Activated T-helper 1 cell treated with anti-CD3 and anti-CD28 coated beads, Interleukin-12 subunit alpha, Interleukin-12 subunit beta, Interleukin-2, Interleukin-4 antibody, amounts not matched to agents 30 ng/mL and 10 ng/mL and 1 ng/mL, durations not matched to agents 14 hours and 24 hours and 36 hours (primary cell): ENCODE data around the gene ANK3. TPM values are rescaled to one million over a fixed set of nuclear protein-coding genes. Genes with fewer than 3 reads are reported as not detected.

Experiments used
- DNase-seq: peaks from one replicate; pipeline ENCODE4 v3.0.0; 2021; ENCODE audit warnings: low spot score
- H3K27ac Mint-ChIP-seq: one replicate; pipeline ENCODE4 v1.8.0; 2021; ENCODE audit warnings: mild to moderate bottlenecking, mixed read lengths
- H3K27me3 Mint-ChIP-seq: one replicate; pipeline ENCODE4 v1.8.0; 2022; ENCODE audit warnings: mild to moderate bottlenecking, moderate library complexity, mixed read lengths; ENCODE audit not compliant: insufficient read depth
- H3K36me3 Mint-ChIP-seq: one replicate; pipeline ENCODE4 v1.8.0; 2021; ENCODE audit warnings: low read depth, mixed read lengths
- H3K4me1 Mint-ChIP-seq: one replicate; pipeline ENCODE4 v1.8.0; 2021; ENCODE audit warnings: low read depth, mixed read lengths
- H3K4me3 Mint-ChIP-seq: one replicate; pipeline ENCODE4 v1.8.0; 2021; ENCODE audit warnings: mild to moderate bottlenecking, moderate library complexity, mixed read lengths
- H3K9me3 Mint-ChIP-seq: one replicate; pipeline ENCODE4 v1.8.0; 2021; ENCODE audit warnings: mixed read lengths
- intact Hi-C: fragments of 100-400 bp; cut with micrococcal nuclease; formaldehyde crosslinking; loops from one replicate; pipeline ENCODE4 v1.15.1; 2024
- total RNA-seq: library from RNA; stranded (reverse); gene quantifications from 2 replicates; pipeline ENCODE4 v1.2.3, GENCODE V29; 2022

The ANK3 gene
- total RNA-seq, 1 donor from 2014 or later = 26.8 TPM

GRCh38 chr10:60171436-60172013 is 218.2 kb downstream of the ANK3 start:
- H3K4me1 Mint-ChIP-seq = no peaks in the 10 kb centered on the region
- H3K9me3 Mint-ChIP-seq = no peaks in the 10 kb centered on the region
- peaks cover 20% of the 10 kb centered on the region for H3K36me3 Mint-ChIP-seq
- no peak for DNase-seq
- H3K27me3 Mint-ChIP-seq = no peaks in the 10 kb centered on the region
- no peak overlapping the region for H3K27ac Mint-ChIP-seq
- intact Hi-C loops = no loop called here
- no peak overlapping the region for H3K4me3 Mint-ChIP-seq

DNA sequence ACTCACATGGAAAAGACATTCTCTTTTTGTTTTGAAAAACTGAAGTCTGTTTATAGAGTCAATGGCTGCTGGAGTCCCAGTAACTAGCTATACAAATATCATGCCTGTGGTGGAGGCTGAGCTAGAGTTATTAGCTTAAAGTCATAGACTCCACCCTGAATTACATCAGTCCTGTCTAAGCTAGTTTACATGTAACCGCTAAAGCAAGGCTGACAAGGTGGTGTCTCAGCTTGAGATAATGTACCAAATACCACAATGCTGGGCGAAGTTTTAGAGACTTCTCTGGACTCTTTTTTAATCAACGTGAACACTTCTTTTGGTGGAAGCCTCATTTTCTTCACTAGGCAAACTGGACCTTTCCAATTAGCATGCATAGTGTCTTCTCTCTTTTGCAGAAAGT is 219.4 kb downstream of the ANK3 start:
- no peaks in the 10 kb centered on the region for H3K9me3 Mint-ChIP-seq
- peaks cover 23% of the 10 kb centered on the region for H3K36me3 Mint-ChIP-seq
- no peak overlapping the region for H3K27ac Mint-ChIP-seq
- no peaks in the 10 kb centered on the region for H3K27me3 Mint-ChIP-seq
- H3K4me3 Mint-ChIP-seq = no peak overlapping the region
- no peaks in the 10 kb centered on the region for H3K4me1 Mint-ChIP-seq
- no peak for DNase-seq
- intact Hi-C loops = no loop called here

- no peak for DNase-seq
- Mint-ChIP-seq H3K9me3 (no peaks in the 10 kb centered on the region), H3K27me3 (no peaks in the 10 kb centered on the region), H3K27ac (no peak overlapping the region), H3K36me3 (peaks cover 20% of the 10 kb centered on the region), H3K4me3 (no peak overlapping the region), H3K4me1 (no peaks in the 10 kb centered on the region)
- intact Hi-C loops = no loop called here
Measured at GRCh38 chr10:60169111-60169510, 220.6 kb downstream of the ANK3 start.

DNA sequence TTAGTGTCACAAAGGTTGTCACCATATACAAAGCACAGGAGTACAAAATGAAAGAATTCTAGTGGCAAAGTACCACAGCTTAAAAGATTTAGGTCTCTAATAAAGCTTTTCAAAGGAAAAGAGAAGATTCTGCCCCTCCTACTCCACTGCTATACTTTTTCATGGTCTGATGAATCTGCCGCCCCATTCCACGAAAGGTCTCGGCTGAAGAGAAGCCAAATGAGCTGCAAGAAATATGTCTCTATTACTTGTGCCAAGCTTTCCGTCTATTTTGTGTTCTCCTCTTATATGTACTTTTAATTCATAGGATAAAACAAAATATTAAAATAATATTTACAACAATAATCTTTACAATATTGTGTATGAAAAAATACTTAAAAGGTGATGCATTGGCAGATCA is 222.6 kb downstream of the ANK3 start:
- no peak for DNase-seq
- H3K4me1 Mint-ChIP-seq = no peaks in the 10 kb centered on the region
- H3K9me3 Mint-ChIP-seq = no peaks in the 10 kb centered on the region
- intact Hi-C loops = no loop called here
- no peak overlapping the region for H3K4me3 Mint-ChIP-seq
- no peak overlapping the region for H3K27ac Mint-ChIP-seq
- H3K27me3 Mint-ChIP-seq = no peaks in the 10 kb centered on the region
- peaks cover 20% of the 10 kb centered on the region for H3K36me3 Mint-ChIP-seq

- no peaks in the 10 kb centered on the region for H3K9me3 Mint-ChIP-seq
- H3K4me3 Mint-ChIP-seq = no peak overlapping the region
- intact Hi-C loops = no loop called here
- no peaks in the 10 kb centered on the region for H3K4me1 Mint-ChIP-seq
- H3K36me3 Mint-ChIP-seq = peaks cover 24% of the 10 kb centered on the region
- no peaks in the 10 kb centered on the region for H3K27me3 Mint-ChIP-seq
- no peak for DNase-seq
- H3K27ac Mint-ChIP-seq = no peak overlapping the region
Measured at GRCh38 chr10:60163786-60164185, 225.9 kb downstream of the ANK3 start.

DNA sequence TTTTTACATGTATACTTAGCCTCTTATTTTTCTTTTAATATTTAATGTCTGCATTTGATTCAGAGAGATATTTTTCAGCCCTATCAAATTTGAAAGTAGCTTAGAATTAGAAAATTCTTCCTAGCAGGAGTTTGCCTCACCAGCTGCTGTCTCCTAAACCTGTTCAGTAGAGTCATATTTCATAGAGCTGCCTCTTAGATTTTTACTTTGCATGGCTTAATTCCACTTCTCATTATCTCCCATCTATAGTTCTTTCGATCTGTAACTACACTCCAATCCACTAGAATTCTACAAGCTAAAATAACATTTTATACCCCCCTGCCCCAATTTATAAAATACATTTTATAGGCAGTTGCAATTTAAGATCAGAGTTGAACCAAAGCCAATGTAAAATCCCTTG is 227.0 kb downstream of the ANK3 start:
- no peaks in the 10 kb centered on the region for H3K27me3 Mint-ChIP-seq
- H3K27ac Mint-ChIP-seq = no peak overlapping the region
- no peaks in the 10 kb centered on the region for H3K4me1 Mint-ChIP-seq
- no peaks in the 10 kb centered on the region for H3K9me3 Mint-ChIP-seq
- DNase-seq = no peak
- intact Hi-C loops = no loop called here
- peaks cover 25% of the 10 kb centered on the region for H3K36me3 Mint-ChIP-seq
- no peak overlapping the region for H3K4me3 Mint-ChIP-seq

DNA sequence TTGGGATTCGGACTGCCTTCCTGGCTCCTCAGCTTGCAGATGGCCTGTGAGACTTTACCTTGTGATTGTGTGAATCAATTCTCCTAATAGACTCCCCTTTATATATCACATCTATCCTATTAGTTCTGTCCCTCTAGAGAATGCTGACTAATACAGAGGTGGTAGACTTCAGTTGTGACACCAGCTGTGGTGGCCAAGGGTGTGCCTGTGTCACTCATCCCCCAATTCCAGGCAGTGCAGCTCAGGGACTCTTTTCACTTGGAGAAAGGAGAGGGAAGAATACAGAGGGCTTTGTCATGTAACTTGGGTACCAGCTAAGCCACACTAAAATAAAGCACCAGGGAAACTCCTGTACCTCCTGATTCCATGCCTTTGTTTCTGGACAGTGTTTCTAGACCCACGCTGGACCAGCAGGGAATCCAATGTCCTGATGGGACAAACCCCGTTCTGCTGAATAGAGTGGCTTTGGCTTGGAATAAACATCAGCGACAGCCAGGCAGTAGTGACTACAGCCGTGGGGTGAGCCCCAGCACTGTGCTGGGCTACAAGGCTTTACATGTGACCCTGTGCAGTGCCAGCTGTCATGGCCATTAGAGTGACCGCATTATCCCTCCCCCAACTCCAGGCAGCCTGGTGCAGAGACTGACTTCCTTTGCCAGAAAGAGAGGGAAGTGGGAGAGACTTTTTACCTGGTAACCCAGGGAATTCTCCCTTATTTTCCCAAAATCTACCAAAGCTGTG is 233.6 kb downstream of the ANK3 start:
- Mint-ChIP-seq H3K36me3 (peaks cover 18% of the 10 kb centered on the region), H3K4me3 (no peak overlapping the region)

DNA sequence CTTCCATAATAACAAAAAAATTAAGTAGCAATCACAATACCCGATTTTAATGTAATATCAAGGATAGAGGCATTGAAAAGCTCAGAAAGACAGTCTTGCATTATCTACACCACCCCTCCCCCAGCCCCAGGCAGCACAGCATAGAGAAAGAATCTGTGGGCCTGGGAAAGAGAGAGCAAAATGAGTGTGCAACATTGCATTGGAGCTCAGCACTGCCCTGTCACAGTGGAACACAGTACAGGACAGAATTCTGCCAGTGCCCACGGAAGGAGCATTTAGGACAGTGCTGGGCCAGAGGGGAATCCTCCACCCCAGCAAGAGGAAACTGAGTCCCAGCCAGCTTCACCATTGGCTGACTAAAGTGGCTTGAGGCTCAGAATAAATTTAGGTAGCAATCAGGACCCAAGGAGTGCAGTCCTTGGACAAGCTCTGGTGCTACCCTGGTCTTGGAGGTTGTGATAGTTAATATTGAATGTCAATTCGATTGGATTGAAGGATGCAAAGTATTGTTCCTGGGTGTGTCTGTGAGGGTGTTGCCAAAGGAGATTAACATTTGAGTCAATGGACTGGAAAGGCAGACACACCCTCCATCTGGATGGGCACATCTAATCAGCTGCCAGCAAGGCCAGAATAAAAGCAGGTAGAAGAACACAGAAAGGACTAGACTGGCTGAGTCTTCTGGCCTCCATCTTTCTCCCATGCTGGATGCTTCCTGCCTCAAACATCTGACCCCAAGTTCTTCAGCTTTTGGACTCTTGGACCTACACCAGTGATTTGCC is 234.4 kb downstream of the ANK3 start:
- no peaks in the 10 kb centered on the region for H3K4me1 Mint-ChIP-seq
- no peak overlapping the region for H3K27ac Mint-ChIP-seq
- intact Hi-C loops = no loop called here

More for the DNA sequence above, 233.6 kb downstream of the ANK3 start:
- Mint-ChIP-seq H3K9me3 (no peaks in the 10 kb centered on the region), H3K27me3 (no peaks in the 10 kb centered on the region), H3K4me1 (no peaks in the 10 kb centered on the region), H3K27ac (no peak overlapping the region)
- no peak for DNase-seq
- intact Hi-C loops = no loop called here

DNA sequence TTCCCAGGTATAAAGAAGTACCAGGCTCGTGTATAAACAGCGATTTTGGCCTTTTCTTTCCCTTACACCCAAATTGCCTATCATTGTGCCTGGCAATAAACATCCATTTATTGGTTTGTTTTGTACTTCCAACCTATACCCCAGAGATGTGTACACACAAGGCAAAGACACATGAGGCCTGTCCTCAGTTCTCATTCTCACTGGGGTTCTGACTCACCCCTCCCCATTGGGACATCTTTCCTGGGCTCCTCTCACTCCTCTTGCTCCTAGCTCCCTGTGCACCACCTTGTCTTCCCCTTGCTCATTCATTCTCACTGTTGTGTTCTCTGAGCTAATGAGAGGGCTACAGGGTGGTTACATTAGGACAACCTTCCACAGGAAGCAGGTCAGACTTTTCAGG is 240.7 kb downstream of the ANK3 start:
- intact Hi-C loops = no loop called here
- no peaks in the 10 kb centered on the region for H3K27me3 Mint-ChIP-seq
- peaks cover 18% of the 10 kb centered on the region for H3K36me3 Mint-ChIP-seq
- H3K4me1 Mint-ChIP-seq = no peaks in the 10 kb centered on the region
- H3K27ac Mint-ChIP-seq = no peak overlapping the region
- DNase-seq = no peak
- no peaks in the 10 kb centered on the region for H3K9me3 Mint-ChIP-seq
- H3K4me3 Mint-ChIP-seq = no peak overlapping the region

More for the DNA sequence above, 234.4 kb downstream of the ANK3 start:
- Mint-ChIP-seq H3K9me3 (no peaks in the 10 kb centered on the region), H3K36me3 (peaks cover 16% of the 10 kb centered on the region), H3K27me3 (no peaks in the 10 kb centered on the region), H3K4me3 (no peak overlapping the region)
- no peak for DNase-seq

DNA sequence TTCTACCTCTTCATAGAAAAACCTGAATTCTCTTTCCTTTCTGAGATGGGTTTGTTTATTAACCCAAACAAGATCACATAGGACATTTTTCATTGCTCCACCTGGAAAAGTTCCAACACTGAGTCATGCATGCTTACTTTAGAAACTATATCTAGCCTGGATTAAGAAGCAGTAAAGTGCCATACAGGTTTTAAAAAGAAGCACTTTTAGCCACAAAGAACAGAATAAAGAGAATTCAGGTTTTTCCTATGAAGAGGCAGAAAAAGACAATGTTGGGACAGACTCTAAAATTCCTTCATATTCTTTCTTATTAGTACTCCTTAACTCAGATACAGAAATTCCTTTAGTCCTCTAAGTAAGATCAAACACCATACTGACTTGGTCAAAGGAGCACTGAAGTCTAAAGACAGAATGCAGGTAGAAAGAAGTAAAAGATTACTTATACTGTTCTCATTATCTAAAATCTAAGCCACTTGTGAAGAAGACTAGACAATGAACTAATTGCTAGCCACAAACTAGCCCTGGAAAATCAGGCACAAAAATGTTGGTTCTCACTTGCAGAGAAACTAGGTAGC is 241.3 kb downstream of the ANK3 start:
- H3K27me3 Mint-ChIP-seq = no peaks in the 10 kb centered on the region
- H3K4me1 Mint-ChIP-seq = no peaks in the 10 kb centered on the region
- DNase-seq = no peak
- peaks cover 20% of the 10 kb centered on the region for H3K36me3 Mint-ChIP-seq
- H3K4me3 Mint-ChIP-seq = no peak overlapping the region
- no peak overlapping the region for H3K27ac Mint-ChIP-seq
- H3K9me3 Mint-ChIP-seq = no peaks in the 10 kb centered on the region
- intact Hi-C loops = no loop called here

- DNase-seq = no peak
- Mint-ChIP-seq H3K27ac (no peak overlapping the region), H3K9me3 (no peaks in the 10 kb centered on the region), H3K4me3 (no peak overlapping the region), H3K36me3 (peaks cover 17% of the 10 kb centered on the region), H3K4me1 (no peaks in the 10 kb centered on the region), H3K27me3 (no peaks in the 10 kb centered on the region)
- intact Hi-C loops = no loop called here
Measured at GRCh38 chr10:60147576-60148265, 242.0 kb downstream of the ANK3 start.

DNA sequence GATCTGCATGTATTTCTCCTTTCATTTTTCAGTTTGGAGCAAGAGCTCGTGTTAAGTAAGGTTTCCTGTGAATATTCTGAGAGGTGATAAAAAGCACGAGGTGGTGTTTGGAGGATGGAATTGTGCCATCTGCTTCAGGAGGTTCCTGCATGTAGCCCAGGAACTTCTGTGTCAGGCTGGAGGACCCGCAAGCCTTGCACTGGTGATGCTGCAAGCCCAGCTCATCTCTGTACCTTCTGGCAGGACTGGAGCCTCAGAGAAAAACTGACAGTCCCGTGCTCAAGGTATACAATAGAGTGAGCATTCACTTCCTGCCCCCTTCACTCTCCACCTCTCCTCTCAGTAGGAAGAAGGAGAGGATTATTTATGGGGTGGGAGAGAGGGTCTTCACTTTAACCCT is 242.7 kb downstream of the ANK3 start:
- intact Hi-C loops = no loop called here
- no peak for DNase-seq
- no peaks in the 10 kb centered on the region for H3K9me3 Mint-ChIP-seq
- no peak overlapping the region for H3K4me3 Mint-ChIP-seq
- no peaks in the 10 kb centered on the region for H3K4me1 Mint-ChIP-seq
- H3K27me3 Mint-ChIP-seq = no peaks in the 10 kb centered on the region
- H3K36me3 Mint-ChIP-seq = peaks cover 21% of the 10 kb centered on the region
- no peak overlapping the region for H3K27ac Mint-ChIP-seq
